BLaER1 treated with 17β-estradiol and CSF1 and Interleukin-3, amounts not matched to agents 10 nM and 100 nM (cell line): Measurements from ENCODE around the gene PIR.
A peak's percentile ranks its signal among the peaks of the same experiment; 100 is the strongest.

Source experiments
- H3K27ac ChIP-seq, 11 experiments: shearing (Covaris generic); formaldehyde crosslinking; 2 replicates each; pipeline ENCODE4 v1.8.1; 2022
- H3K27me3 ChIP-seq, 11 experiments: shearing (Covaris generic); formaldehyde crosslinking; 2 replicates each; pipeline ENCODE4 v1.8.1; 2022
- H3K36me3 ChIP-seq, 11 experiments: shearing (Covaris generic); formaldehyde crosslinking; 2 replicates each; pipeline ENCODE4 v1.8.1; 2022
- H3K4me1 ChIP-seq, 10 experiments: shearing (Covaris generic); formaldehyde crosslinking; 2 replicates each; pipeline ENCODE4 v1.8.1; 2022
- H3K4me2 ChIP-seq, 11 experiments: shearing (Covaris generic); formaldehyde crosslinking; 2 replicates each; pipeline ENCODE4 v1.8.1; 2022
- H3K4me3 ChIP-seq, 10 experiments: shearing (Covaris generic); formaldehyde crosslinking; 2 replicates each; pipeline ENCODE4 v1.8.1; 2022
- H3K9ac ChIP-seq, 11 experiments: shearing (Covaris generic); formaldehyde crosslinking; 2 replicates each; pipeline ENCODE4 v1.8.1; 2022
- H3K9me3 ChIP-seq, 11 experiments: shearing (Covaris generic); formaldehyde crosslinking; replicated peaks in 1 of 11; 2 replicates each; pipeline ENCODE4 v1.8.1; 2022
- H4K20me1 ChIP-seq, 11 experiments: shearing (Covaris generic); formaldehyde crosslinking; 2 replicates each; pipeline ENCODE4 v1.8.1; 2022
- Cebpa-rat ChIP-seq, 11 experiments: shearing (Covaris generic); IDR thresholded peaks; 2 replicates each; pipeline ENCODE4 v1.8.1; 2022

Gene PIR

GRCh38 chrX:15335135-15336022 is 157.8 kb downstream of the PIR start, which contains the start of gene PIGA:
TSS of gene PIGA (minus strand) at chrX:15335523. CDS start at chrX:15331930, 3,593 bp downstream.
- H3K4me1 ChIP-seq = peaks cover 5 to 13% (median 7%) of the 10 kb centered on the region in 10 experiments; a peak in 10 of 20 replicates
- TF ChIP-seq Cebpa-rat (IDR thresholded peaks at IDR 0.05) = no peak
- H3K9me3 ChIP-seq = peaks cover 0 to 10% (median 0%) of the 10 kb centered on the region in 11 experiments; a peak in 4 of 22 replicates
- H3K4me3 ChIP-seq = peak within 1 kb of the TSS; percentile 68 to 86 (median 80)
- peaks cover 0 to 14% (median 0%) of the 10 kb centered on the region in 11 experiments; a peak in 2 of 22 replicates for H4K20me1 ChIP-seq
- H3K36me3 ChIP-seq = peaks cover 7 to 30% (median 12%) of the 10 kb centered on the region in 11 experiments; a peak in 16 of 22 replicates
- peak within 1 kb of the TSS; percentile 70 to 90 (median 79) for H3K27ac ChIP-seq
- peak within 1 kb of the TSS; percentile 80 to 93 (median 86) for H3K9ac ChIP-seq
- H3K27me3 ChIP-seq = peaks cover 92 to 100% (median 98%) of the 10 kb centered on the region in 11 experiments
- peak within 1 kb of the TSS; percentile 59 to 78 (median 71) for H3K4me2 ChIP-seq
